PC-3 (cell line): Measurements from ENCODE around the gene SSH3. TPM values are rescaled to one million over a fixed set of nuclear protein-coding genes. Genes with fewer than 3 reads are reported as not detected.

ENCODE experiments used
- ATAC-seq: fragments of 200-7000 bp; cut with Tn5 transposase; 2 replicates; pipeline ENCODE4 v1.9.1; 2020; ENCODE audit warnings: mild to moderate bottlenecking, moderate library complexity
- BruUV-seq: library from RNA; stranded (reverse); fragments of 400-500 nt; replicated peaks from 2 replicates; lab custom pipeline; 2021; lab: Mats Ljungman, UMichigan
- CTCF ChIA-PET: fragments of 300-600 bp; sonication (Branson Sonifier 250); formaldehyde crosslinking; loops from one replicate; lab custom pipeline; 2022; ENCODE audit warnings: antibody characterized with exemption; lab: Charles Lee
- POLR2A ChIA-PET: fragments of 300-600 bp; sonication (Branson Sonifier 250); formaldehyde crosslinking; loops from one replicate; lab custom pipeline; 2022; ENCODE audit warnings: antibody characterized with exemption; ENCODE audit not compliant: unreplicated experiment; lab: Charles Lee
- DNase-seq: peaks from one replicate; pipeline ENCODE4 v3.0.0-alpha.2; 2015
- H2AFZ ChIP-seq: fragments of 300-600 bp; sonication (generic); 2 replicates; pipeline ENCODE4 v1.6.0; 2016; ENCODE audit warnings: antibody characterized with exemption, low read length
- H3F3A ChIP-seq: fragments of 300-600 bp; sonication (generic); one replicate; pipeline ENCODE4 v1.6.0; 2017; ENCODE audit warnings: antibody characterized with exemption, low read length, control low read depth, mild to moderate bottlenecking; ENCODE audit not compliant: unreplicated experiment
- H3K27ac ChIP-seq: fragments of 300-600 bp; sonication (generic); 2 replicates; pipeline ENCODE4 v1.5.1; 2016; ENCODE audit warnings: mild to moderate bottlenecking, low read length
- H3K27me3 ChIP-seq: fragments of 300-600 bp; sonication (generic); 2 replicates; pipeline ENCODE4 v1.6.1; 2016; ENCODE audit warnings: low read length, mixed read lengths
- H3K36me3 ChIP-seq: fragments of 300-600 bp; sonication (generic); 2 replicates; pipeline ENCODE4 v1.6.1; 2016; ENCODE audit warnings: low read depth, mixed run types, low read length, mixed read lengths
- H3K4me1 ChIP-seq: fragments of 300-600 bp; sonication (generic); 2 replicates; pipeline ENCODE4 v1.5.1; 2016; ENCODE audit warnings: low read length; ENCODE audit not compliant: insufficient read depth
- H3K4me2 ChIP-seq: fragments of 300-600 bp; sonication (generic); 2 replicates; pipeline ENCODE4 v1.6.0; 2016; ENCODE audit warnings: low read length
- H3K4me3 ChIP-seq: fragments of 300-600 bp; sonication (generic); 2 replicates; pipeline ENCODE4 v1.5.1; 2016; ENCODE audit warnings: mild to moderate bottlenecking, low read length, mixed read lengths
- H3K79me2 ChIP-seq: fragments of 300-600 bp; sonication (generic); 2 replicates; pipeline ENCODE4 v1.6.1; 2017; ENCODE audit warnings: low read length, mixed read lengths
- H3K9ac ChIP-seq: fragments of 300-600 bp; sonication (generic); 2 replicates; pipeline ENCODE4 v1.6.0; 2016; ENCODE audit warnings: mild to moderate bottlenecking, low read length
- H3K9me2 ChIP-seq: fragments of 300-600 bp; sonication (generic); replicated peaks from 2 replicates; pipeline ENCODE4 v1.6.1; 2016; ENCODE audit warnings: mixed run types, low read length, mixed read lengths
- H3K9me3 ChIP-seq: fragments of 300-600 bp; sonication (generic); 2 replicates; pipeline ENCODE4 v1.6.1; 2016; ENCODE audit warnings: low read length, mixed read lengths
- H4K20me1 ChIP-seq: fragments of 300-600 bp; sonication (generic); 2 replicates; pipeline ENCODE4 v1.6.1; 2016; ENCODE audit warnings: low read length, mixed read lengths
- CTCF ChIP-seq: fragments of 300-600 bp; sonication (generic); conservative IDR thresholded peaks from 2 replicates; pipeline ENCODE4 v1.5.1; 2017; ENCODE audit warnings: antibody characterized with exemption, low read depth, mild to moderate bottlenecking, low read length
- EZH2 ChIP-seq: fragments of 300-600 bp; sonication (generic); IDR thresholded peaks from one replicate; pipeline ENCODE4 v1.6.1; 2017; ENCODE audit warnings: antibody characterized with exemption, mild to moderate bottlenecking, low read length; ENCODE audit not compliant: unreplicated experiment
- EZH2phosphoT487 ChIP-seq: fragments of 300-600 bp; sonication (generic); IDR thresholded peaks from 2 replicates; pipeline ENCODE4 v1.6.1; 2018; ENCODE audit warnings: mild to moderate bottlenecking, antibody characterized with exemption, low read length, borderline replicate concordance
- intact Hi-C: fragments of 100-400 bp; cut with micrococcal nuclease; formaldehyde crosslinking; loops from 2 replicates; pipeline ENCODE4 v1.9.0; 2023
- total RNA-seq: library from RNA; depleted of rRNA; stranded (reverse); fragments of >200 nt; gene quantifications from 2 replicates; pipeline ENCODE4 v1.2.3, GENCODE V29; 2014

Gene SSH3
- total RNA-seq, 1 experiment from 2014 or later, result 35.1 TPM

GRCh38 chr11:67262731-67263675 lies 40.3 kb upstream of the SSH3 start:
- intact Hi-C loops, result loop anchor here (1.0 to 5.0 kb wide), 2 partner anchors 54 to 109 kb away; partner anchors contain the start of gene CLCF1
- ChIA-PET CTCF (interaction anchor here (0.5 to 2.7 kb wide), 7 partner anchors 21 to 135 kb away, joined by 3 to 25 read pairs (median 4); no protein-coding TSS in a partner anchor), POLR2A (interaction anchor here (0.6 kb wide), 2 partner anchors 54 to 91 kb away, joined by 3 to 5 read pairs; partner anchors contain the start of gene POLD4)
- Histone ChIP-seq H3K4me3 (no peak overlapping the region), H3F3A (peaks cover 4% of the 10 kb centered on the region), H3K4me2 (peak overlapping the region; percentile 38), H3K79me2 (peaks cover 15% of the 10 kb centered on the region), H3K27me3 (no peaks in the 10 kb centered on the region), H3K9ac (no peak overlapping the region), H3K4me1 (peaks cover 29% of the 10 kb centered on the region), H3K36me3 (no peaks in the 10 kb centered on the region), H3K9me3 (no peaks in the 10 kb centered on the region), H2AFZ (peak overlapping the region; percentile 27), H3K27ac (peak overlapping the region; percentile 33), H3K9me2 (no peaks in the 10 kb centered on the region), H4K20me1 (peaks cover 4% of the 10 kb centered on the region; the same call in 1 of the 2 replicates)
- no TSS peak for BruUV-seq
- DNase-seq (peak; percentile 92), ATAC-seq (peak; percentile 60)
- TF ChIP-seq EZH2phosphoT487 (no peak), EZH2 (no peak), CTCF (peak; percentile 95)

- ATAC-seq (no peak), DNase-seq (no peak)
- no peak overlapping the region for H2AFZ ChIP-seq
- peaks cover 15% of the 10 kb centered on the region for H4K20me1 ChIP-seq
- H3K9me3 ChIP-seq, result no peaks in the 10 kb centered on the region
- CTCF ChIA-PET, result interaction anchor here (2.7 kb wide), 1 partner anchor 53 kb away, joined by 25 read pairs; no protein-coding TSS in a partner anchor
- no peak overlapping the region for H3K27ac ChIP-seq
- no peak overlapping the region for H3K4me2 ChIP-seq
- peaks cover 27% of the 10 kb centered on the region for H3K79me2 ChIP-seq
- no peak overlapping the region for H3K9ac ChIP-seq
- POLR2A ChIA-PET, result no interaction called here
- no peak for TF ChIP-seq CTCF
- TF ChIP-seq EZH2, result no peak
- TF ChIP-seq EZH2phosphoT487, result no peak
- H3K36me3 ChIP-seq, result peaks cover 7% of the 10 kb centered on the region; the same call in 1 of the 2 replicates
- H3F3A ChIP-seq, result peaks cover 4% of the 10 kb centered on the region
- H3K27me3 ChIP-seq, result no peaks in the 10 kb centered on the region
- H3K9me2 ChIP-seq, result no peaks in the 10 kb centered on the region
- no peak overlapping the region for H3K4me3 ChIP-seq
- H3K4me1 ChIP-seq, result peaks cover 39% of the 10 kb centered on the region
- BruUV-seq, result no TSS peak
- intact Hi-C loops, result loop anchor here (5.0 kb wide), 1 partner anchor 108 kb away; the partner anchor contains the start of gene CLCF1
Observed at GRCh38 chr11:67264260-67264659, 39.1 kb upstream of the SSH3 start.
